K562 (cell line): ENCODE data around the gene BBS1. TPM values are rescaled to one million over a fixed set of nuclear protein-coding genes. Genes with fewer than 3 reads are reported as not detected.

ENCODE experiments used
- ATAC-seq: fragments of 200-7000 bp; cut with Tn5 transposase; 3 replicates; pipeline ENCODE4 v1.9.1; 2020; ENCODE audit warnings: moderate library complexity
- BruUV-seq: library from RNA; stranded (reverse); fragments of 400-500 nt; replicated peaks from 2 replicates; lab custom pipeline; 2021; lab: Mats Ljungman, UMichigan
- CTCF ChIA-PET: fragments of 300-600 bp; formaldehyde crosslinking; extraction: SDS; loops from one replicate; lab custom pipeline; 2021; ENCODE audit warnings: low intra/inter-chr PET ratio; lab: Yijun Ruan, JAX
- POLR2A ChIA-PET: fragments of 300-600, 350-650 bp; sonication (Branson Sonifier 250); formaldehyde crosslinking; extraction: SDS; loops from one replicate; lab custom pipeline; 2021; ENCODE audit warnings: antibody characterized with exemption, inconsistent platforms; lab: Yijun Ruan, JAX
- DNase-seq, 4 experiments: peaks; one replicate each; pipeline versions ENCODE4 v3.0.0 to v3.0.0-alpha.2; 2011 to 2018; ENCODE audit warnings: low spot score in 3 of 4, mixed read lengths in 3 of 4; ENCODE audit errors: extremely low read depth in 1 of 4
- FAIRE-seq: peaks from 2 replicates; lab custom pipeline; 2011; peaks lifted over from hg19 to GRCh38; lab: Jason Lieb, UNC
- H2AFZ ChIP-seq: 2 replicates; pipeline ENCODE4 v1.6.0; 2011; ENCODE audit warnings: low read depth, low read length, control low read depth, inconsistent platforms
- H3K27ac ChIP-seq: fragments of 200-600 bp; 3 replicates; pipeline ENCODE4 v1.8.0; 2011; ENCODE audit warnings: low read depth, mild to moderate bottlenecking, control low read depth, inconsistent platforms, low read length, moderate library complexity, mixed read lengths; ENCODE audit errors: extremely low read depth
- H3K27me3 ChIP-seq, 2 experiments: fragments of 300-600 bp in 1 of 2; 2 replicates in 1 of 2; 3 replicates in 1 of 2; pipeline versions ENCODE4 v1.6.0 to v1.8.0; 2011; ENCODE audit warnings: inconsistent platforms in 2 of 2, low read length in 2 of 2, mild to moderate bottlenecking in 1 of 2, mixed read lengths in 1 of 2, moderate library complexity in 1 of 2; ENCODE audit not compliant: control insufficient read depth in 2 of 2, insufficient read depth in 2 of 2
- H3K36me3 ChIP-seq: fragments of 300-600 bp; 3 replicates; pipeline ENCODE4 v1.8.0; 2011; ENCODE audit warnings: mild to moderate bottlenecking, low read length, inconsistent platforms; ENCODE audit not compliant: control insufficient read depth, insufficient read depth
- H3K4me1 ChIP-seq, 2 experiments: fragments of 200-600 bp in 1 of 2; replicated peaks in 1 of 2; 2 replicates in 1 of 2; 3 replicates in 1 of 2; pipeline versions ENCODE4 v1.5.1 to v1.8.0; 2011; ENCODE audit warnings: inconsistent platforms in 2 of 2, low read length in 2 of 2, mild to moderate bottlenecking in 1 of 2, mixed read lengths in 1 of 2, moderate library complexity in 1 of 2; ENCODE audit not compliant: control insufficient read depth in 2 of 2, insufficient read depth in 2 of 2
- H3K4me2 ChIP-seq: 2 replicates; pipeline ENCODE4 v1.6.1; 2011; ENCODE audit warnings: low read length, control low read depth, inconsistent platforms, mixed read lengths; ENCODE audit not compliant: insufficient read depth
- H3K4me3 ChIP-seq: fragments of 200-600 bp; sonication (generic), shearing (Covaris generic); 2 replicates; pipeline ENCODE4 v1.5.1; 2016; ENCODE audit warnings: control low read depth, inconsistent platforms
- H3K79me2 ChIP-seq: fragments of 200-600 bp; 3 replicates; pipeline ENCODE4 v1.8.0; 2011; ENCODE audit warnings: low read length, inconsistent platforms; ENCODE audit not compliant: control insufficient read depth, insufficient read depth
- H3K9ac ChIP-seq, 2 experiments: 2 replicates each; pipeline versions ENCODE4 v1.6.0 to v1.6.1; 2011; ENCODE audit warnings: low read depth in 2 of 2, low read length in 2 of 2, control low read depth in 1 of 2, inconsistent platforms in 1 of 2, mild to moderate bottlenecking in 1 of 2, mixed read lengths in 1 of 2; ENCODE audit not compliant: insufficient read depth in 1 of 2
- H3K9me1 ChIP-seq: one replicate; pipeline ENCODE4 v1.6.0; 2011; ENCODE audit warnings: inconsistent platforms, mild to moderate bottlenecking, low read length, moderate library complexity; ENCODE audit not compliant: control insufficient read depth, insufficient read depth
- H3K9me3 ChIP-seq: replicated peaks from 2 replicates; pipeline ENCODE4 v1.5.1; 2011; ENCODE audit warnings: low read depth, low read length, inconsistent platforms; ENCODE audit not compliant: control insufficient read depth, insufficient read depth
- H4K20me1 ChIP-seq: replicated peaks from 2 replicates; pipeline ENCODE4 v1.6.1; 2011; ENCODE audit warnings: low read length, inconsistent platforms, mixed read lengths; ENCODE audit not compliant: control insufficient read depth, insufficient read depth
- CTCF ChIP-seq, 3 experiments: IDR thresholded peaks in 2 of 3; conservative IDR thresholded peaks in 1 of 3; 2 replicates each; pipeline ENCODE4 v1.5.1; 2011 to 2012; ENCODE audit warnings: low read length in 3 of 3, mild to moderate bottlenecking in 3 of 3, control low read depth in 2 of 3, improper control_type of control experiment in 1 of 3, inconsistent platforms in 1 of 3, low read depth in 1 of 3, mixed read lengths in 1 of 3, moderate library complexity in 1 of 3; ENCODE audit not compliant: insufficient read depth in 2 of 3
- SMC3 ChIP-seq: conservative IDR thresholded peaks from 2 replicates; pipeline ENCODE4 v1.6.1; 2011; ENCODE audit warnings: low read depth, low read length, improper control_type of control experiment; ENCODE audit not compliant: insufficient read depth
- ZBTB7A ChIP-seq: IDR thresholded peaks from 2 replicates; pipeline ENCODE4 v1.6.1; 2011; ENCODE audit warnings: low read depth, mild to moderate bottlenecking, low read length, moderate library complexity, borderline replicate concordance; ENCODE audit not compliant: control insufficient read depth
- WGBS: fragments of 100-300 bp; shearing (Covaris generic); methylation state at CpG from one replicate; pipeline ENCODE4 v1.1.6; 2016; ENCODE audit warnings: low coverage, mixed read lengths; ENCODE audit not compliant: insufficient coverage; ENCODE audit errors: missing lambda C conversion rate; 5-methylcytosine and 5-hydroxymethylcytosine counted together
- in situ Hi-C: fragments of 300-500 bp; cut with MboI; formaldehyde crosslinking; loops from 4 replicates; pipeline ENCODE4 v1.15.0; 2018; ENCODE audit warnings: inconsistent platforms, mixed read lengths
- intact Hi-C: fragments of 100-400 bp; cut with micrococcal nuclease; formaldehyde crosslinking; loops from 2 replicates; pipeline ENCODE4 v1.14.2; 2022
- polyA plus RNA-seq, 8 experiments: library from polyadenylated mRNA; depleted of rRNA in 4 of 8; stranded (reverse) in 5 of 8; unstranded in 3 of 8; fragments of >200 nt; fragmentation: Nextera tagmentation in 2 of 8; fragmentation: Illumina TruSeq in 1 of 8; extraction: Ambion mirVana in 2 of 8; extraction: Trizol in 1 of 8; gene quantifications; 2 replicates each; pipeline versions ENCODE4 v1.2.1 to v1.2.3, GENCODE V29; 2011 to 2014; ENCODE audit warnings: inconsistent platforms in 1 of 8, missing spikeins in 1 of 8
- total RNA-seq, 7 experiments: library from RNA; depleted of rRNA in 6 of 7; stranded (reverse); fragments of >200 nt in 6 of 7; fragmentation: Illumina TruSeq in 2 of 7; extraction: Trizol in 2 of 7; gene quantifications; 2 replicates each; pipeline versions ENCODE4 v1.2.1 to v1.2.3, GENCODE V29; 2011 to 2021; ENCODE audit warnings: low replicate concordance in 1 of 7

Gene BBS1
- total and polyA plus RNA-seq, 9 of the 15 experiments (the other 6 are each of a cell fraction or from before 2014, with no cell fraction given) = 9.0 to 19.8 (median 12.1) TPM

- POLR2A ChIA-PET = interaction anchor here (0.6 to 1.8 kb wide), 5 partner anchors 12 to 181 kb away, joined by 3 to 8 read pairs (median 3); partner anchors contain the start of gene DPP3
- FAIRE-seq = no peak
Observed at GRCh38 chr11:66491315-66491935, 19.0 kb upstream of the BBS1 start.

More at GRCh38 chr11:66491315-66491935, 19.0 kb upstream of the BBS1 start:
- Histone ChIP-seq H4K20me1 (0 out of 2 replicates have a peak, but pooled peaks cover 2% of the 10 kb centered on the region), H3K79me2 (no peaks in the 10 kb centered on the region), H3K9me3 (no peaks in the 10 kb centered on the region), H3K36me3 (peaks cover 59% of the 10 kb centered on the region; the same call in 2 of the 3 replicates), H3K27me3 (no peaks in the 10 kb centered on the region), H3K4me3 (no peak overlapping the region), H2AFZ (no peak overlapping the region), H3K4me1 (peaks cover 0 to 30% of the 10 kb centered on the region in 2 experiments; a peak in 3 of 5 replicates), H3K27ac (no peak overlapping the region), H3K9ac (0 out of 4 replicates have a peak overlapping the region, but pooled peaks of 1 of the 2 experiments have one; percentile 54), H3K9me1 (no peaks in the 10 kb centered on the region), H3K4me2 (no peak overlapping the region)
- intact Hi-C loops (no loop called here), in situ Hi-C loops (no loop called here)
- CTCF ChIA-PET = no interaction called here
- ATAC-seq (peak; percentile 85), DNase-seq (peak in 2 of 4 experiments; percentile 37 to 41)
- peak in 2 of 3 experiments; percentile 34 to 45; a peak in 5 of 6 replicates for TF ChIP-seq CTCF (IDR thresholded peaks at IDR 0.05 in 2 of 3, conservative IDR thresholded peaks at IDR 0.05 in 1 of 3; ENCODE audit: insufficient read depth in 2 of 3, low read depth in 1 of 3, low read length in 3 of 3)
- TF ChIP-seq SMC3 = no peak
- peak; percentile 80 for TF ChIP-seq ZBTB7A
- BruUV-seq = no TSS peak
- 66% methylated on average over 17 of the region's 20 CpGs for WGBS
